PC-9 (cell line): ENCODE data around the gene SSC5D.

Experiments used
- EZH2 ChIP-seq: fragments of 200-600 bp; sonication (generic); IDR thresholded peaks from 2 replicates; pipeline ENCODE4 v1.8.0; 2017; ENCODE audit warnings: antibody characterized with exemption, low read depth
- TF ChIP-seq, protein P1 (sequence below): fragments of 200-600 bp; sonication (generic); conservative IDR thresholded peaks from 2 replicates; pipeline ENCODE4 v1.6.1; 2017; ENCODE audit warnings: mixed run types, antibody characterized with exemption, mild to moderate bottlenecking, moderate library complexity

DNA sequence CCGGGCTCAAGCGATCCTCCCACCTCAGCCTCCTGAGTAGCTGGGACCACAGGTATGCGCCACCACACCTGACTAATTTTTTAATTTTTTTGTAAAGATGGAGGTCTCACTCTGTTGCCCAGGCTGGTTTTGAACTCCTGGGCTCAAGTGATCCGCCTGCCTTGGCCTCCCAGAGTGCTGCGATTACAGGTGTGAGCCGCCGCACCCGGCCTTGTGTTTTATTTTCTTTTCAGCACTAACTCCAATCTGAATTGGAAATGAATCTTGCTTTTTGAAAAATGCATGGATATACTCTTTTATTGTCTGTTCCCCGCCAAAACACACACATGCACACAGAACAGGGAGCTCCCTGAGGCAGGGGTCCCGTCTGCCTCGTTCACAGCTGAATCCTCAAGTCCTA lies 25.5 kb upstream of the SSC5D start:
- TF ChIP-seq, protein P1, sequence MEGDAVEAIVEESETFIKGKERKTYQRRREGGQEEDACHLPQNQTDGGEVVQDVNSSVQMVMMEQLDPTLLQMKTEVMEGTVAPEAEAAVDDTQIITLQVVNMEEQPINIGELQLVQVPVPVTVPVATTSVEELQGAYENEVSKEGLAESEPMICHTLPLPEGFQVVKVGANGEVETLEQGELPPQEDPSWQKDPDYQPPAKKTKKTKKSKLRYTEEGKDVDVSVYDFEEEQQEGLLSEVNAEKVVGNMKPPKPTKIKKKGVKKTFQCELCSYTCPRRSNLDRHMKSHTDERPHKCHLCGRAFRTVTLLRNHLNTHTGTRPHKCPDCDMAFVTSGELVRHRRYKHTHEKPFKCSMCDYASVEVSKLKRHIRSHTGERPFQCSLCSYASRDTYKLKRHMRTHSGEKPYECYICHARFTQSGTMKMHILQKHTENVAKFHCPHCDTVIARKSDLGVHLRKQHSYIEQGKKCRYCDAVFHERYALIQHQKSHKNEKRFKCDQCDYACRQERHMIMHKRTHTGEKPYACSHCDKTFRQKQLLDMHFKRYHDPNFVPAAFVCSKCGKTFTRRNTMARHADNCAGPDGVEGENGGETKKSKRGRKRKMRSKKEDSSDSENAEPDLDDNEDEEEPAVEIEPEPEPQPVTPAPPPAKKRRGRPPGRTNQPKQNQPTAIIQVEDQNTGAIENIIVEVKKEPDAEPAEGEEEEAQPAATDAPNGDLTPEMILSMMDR: no peak; the same call in 1 of the 2 replicates
- TF ChIP-seq EZH2: no peak
